HCT116 (cell line): ENCODE results near the gene OR13G1. TPM values are rescaled to one million over a fixed set of nuclear protein-coding genes. Genes with fewer than 3 reads are reported as not detected.

ENCODE experiments used
- ATAC-seq: fragments of 200-7000 bp; cut with Tn5 transposase; 2 replicates; pipeline ENCODE4 v1.9.1; 2020; ENCODE audit warnings: mild to moderate bottlenecking, moderate library complexity
- BruUV-seq: library from RNA; stranded (reverse); fragments of 400-500 nt; replicated peaks from 2 replicates; lab custom pipeline; 2021; lab: Mats Ljungman, UMichigan
- CTCF ChIA-PET: fragments of 300-600 bp; sonication (Branson Sonifier 250); formaldehyde crosslinking; loops from one replicate; lab custom pipeline; 2021; ENCODE audit warnings: antibody characterized with exemption; lab: Charles Lee
- POLR2A ChIA-PET: fragments of 300-600, 350-600 bp; sonication (Branson Sonifier 250); formaldehyde crosslinking; loops from one replicate; lab custom pipeline; 2021; ENCODE audit warnings: antibody characterized with exemption; lab: Charles Lee
- RAD21 ChIA-PET, 2 experiments: fragments of 300-600 bp; sonication (Branson Sonifier 250); formaldehyde crosslinking; loops; one replicate each; lab custom pipeline; 2023; ENCODE audit warnings: low total read pairs in 2 of 2; ENCODE audit not compliant: uncharacterized antibody in 2 of 2, unreplicated experiment in 2 of 2, low non-redundant PET in 1 of 2; lab: Charles Lee
- DNase-seq: peaks from one replicate; pipeline ENCODE4 v3.0.0-alpha.2; 2010; ENCODE audit warnings: low read depth, low spot score
- H2AFZ ChIP-seq: fragments of 200-600 bp; shearing (Covaris generic), sonication (generic); 2 replicates; pipeline ENCODE4 v1.6.1; 2017; ENCODE audit warnings: low read depth, mixed run types, mixed read lengths, antibody characterized with exemption, low read length; ENCODE audit not compliant: poor library complexity, severe bottlenecking
- H3K27ac ChIP-seq: 2 replicates; pipeline ENCODE4 v1.5.1; 2012; ENCODE audit warnings: low read depth, low read length
- H3K27me3 ChIP-seq: fragments of 200-600 bp; sonication (generic); 2 replicates; pipeline ENCODE4 v1.6.1; 2016; ENCODE audit warnings: mixed run types, low read length, mixed read lengths; ENCODE audit not compliant: insufficient read depth
- H3K36me3 ChIP-seq, 2 experiments: fragments of 200-500 bp in 1 of 2; fragments of 200-600 bp in 1 of 2; sonication (Bioruptor generic) in 1 of 2; sonication (generic) in 1 of 2; 2 replicates each; pipeline versions ENCODE4 v1.5.1 to v1.6.1; 2014 to 2016; ENCODE audit warnings: low read length in 2 of 2, inconsistent platforms in 1 of 2, mixed read lengths in 1 of 2, mixed run types in 1 of 2; ENCODE audit not compliant: insufficient read depth in 2 of 2, control insufficient read depth in 1 of 2
- H3K4me1 ChIP-seq, 2 experiments: fragments of 200-600 bp in 1 of 2; sonication (generic) in 1 of 2; 2 replicates each; pipeline versions ENCODE4 v1.5.1 to v1.6.1; 2012 to 2017; ENCODE audit warnings: low read length in 2 of 2, inconsistent platforms in 1 of 2, mild to moderate bottlenecking in 1 of 2, mixed read lengths in 1 of 2, mixed run types in 1 of 2, moderate library complexity in 1 of 2; ENCODE audit not compliant: insufficient read depth in 2 of 2, control insufficient read depth in 1 of 2
- H3K4me2 ChIP-seq: fragments of 200-600 bp; sonication (generic); 2 replicates; pipeline ENCODE4 v1.6.1; 2017; ENCODE audit warnings: mixed run types, low read length, mixed read lengths
- H3K4me3 ChIP-seq, 2 experiments: fragments of 200-600 bp in 1 of 2; sonication (generic) in 1 of 2; replicated peaks in 1 of 2; 2 replicates each; pipeline ENCODE4 v1.5.1; 2011 to 2016; ENCODE audit warnings: low read length in 2 of 2, control low read depth in 1 of 2, low read depth in 1 of 2, mild to moderate bottlenecking in 1 of 2, mixed read lengths in 1 of 2, mixed run types in 1 of 2
- H3K79me2 ChIP-seq: fragments of 200-600 bp; sonication (generic); 2 replicates; pipeline ENCODE4 v1.6.1; 2017; ENCODE audit warnings: mild to moderate bottlenecking, mixed run types, low read length, moderate library complexity, mixed read lengths; ENCODE audit not compliant: insufficient read depth
- H3K9ac ChIP-seq: fragments of 200-600 bp; sonication (generic); 2 replicates; pipeline ENCODE4 v1.6.1; 2016; ENCODE audit warnings: low read length, mixed read lengths
- H3K9me2 ChIP-seq: fragments of 200-600 bp; sonication (generic), shearing (Covaris generic); 2 replicates; pipeline ENCODE4 v1.6.1; 2017; ENCODE audit warnings: mixed run types, mild to moderate bottlenecking, moderate library complexity; ENCODE audit not compliant: insufficient read depth
- H3K9me3 ChIP-seq, 2 experiments: fragments of 200-500 bp in 1 of 2; fragments of 200-600 bp in 1 of 2; sonication (Bioruptor generic) in 1 of 2; sonication (generic) in 1 of 2; 2 replicates each; pipeline ENCODE4 v1.6.1; 2014 to 2017; ENCODE audit warnings: low read length in 2 of 2, mixed read lengths in 2 of 2, inconsistent platforms in 1 of 2, low read depth in 1 of 2, mild to moderate bottlenecking in 1 of 2, mixed run types in 1 of 2, moderate library complexity in 1 of 2; ENCODE audit not compliant: control insufficient read depth in 1 of 2, insufficient read depth in 1 of 2
- H4K20me1 ChIP-seq: fragments of 200-600 bp; sonication (generic), shearing (Covaris generic); 2 replicates; pipeline ENCODE4 v1.6.1; 2017; ENCODE audit warnings: mixed run types, mild to moderate bottlenecking, moderate library complexity; ENCODE audit not compliant: insufficient read depth
- ATF3 ChIP-seq: IDR thresholded peaks from 2 replicates; pipeline ENCODE4 v1.6.1; 2012
- EGR1 ChIP-seq: IDR thresholded peaks from 2 replicates; pipeline ENCODE4 v1.6.1; 2012; ENCODE audit warnings: low read depth
- JUND ChIP-seq: IDR thresholded peaks from 2 replicates; pipeline ENCODE4 v1.6.1; 2012
- RAD21 ChIP-seq: IDR thresholded peaks from 2 replicates; pipeline ENCODE4 v1.6.1; 2012; ENCODE audit warnings: low read depth, mild to moderate bottlenecking
- REST ChIP-seq: IDR thresholded peaks from 2 replicates; pipeline ENCODE4 v1.6.1; 2012; ENCODE audit warnings: low read depth
- SIN3A ChIP-seq: IDR thresholded peaks from 2 replicates; pipeline ENCODE4 v1.6.1; 2012; ENCODE audit warnings: low read depth
- SP1 ChIP-seq: IDR thresholded peaks from 2 replicates; pipeline ENCODE4 v1.6.1; 2012; ENCODE audit warnings: low read depth
- TCF7L2 ChIP-seq: IDR thresholded peaks from 2 replicates; pipeline ENCODE4 v1.7.0; 2011; ENCODE audit warnings: borderline replicate concordance, inconsistent platforms; ENCODE audit not compliant: insufficient read depth, insufficient read length; ENCODE audit errors: extremely low read depth
- YY1 ChIP-seq: IDR thresholded peaks from 2 replicates; pipeline ENCODE4 v1.6.1; 2011; ENCODE audit warnings: low read length, low read depth, moderate library complexity, mild to moderate bottlenecking; ENCODE audit not compliant: insufficient replicate concordance; ENCODE audit errors: extremely low read depth
- ZBTB33 ChIP-seq: IDR thresholded peaks from 2 replicates; pipeline ENCODE4 v1.6.1; 2011; ENCODE audit warnings: mild to moderate bottlenecking, low read length, moderate library complexity; ENCODE audit not compliant: insufficient replicate concordance; ENCODE audit errors: extremely low read depth
- intact Hi-C: fragments of 100-400 bp; cut with micrococcal nuclease; formaldehyde crosslinking; loops from 2 replicates; pipeline ENCODE4 v1.10.0; 2022
- total RNA-seq: library from RNA; stranded (reverse); gene quantifications from one replicate; pipeline ENCODE4 v1.2.1, GENCODE V29; 2021; ENCODE audit not compliant: unreplicated experiment

OR13G1 gene
- total RNA-seq, 1 experiment from 2014 or later, result not detected

GRCh38 chr1:247716546-247716945, 37.0 kb upstream of the OR13G1 start, which contains the start of gene OR6F1:
Gene OR6F1 (minus strand): TSS chr1:247716646. CDS start chr1:247712755, 3,891 bp downstream.
- ChIA-PET POLR2A (no interaction called here), CTCF (no interaction called here), RAD21 (interaction anchor here in 1 of 2 experiments (0.7 kb wide), 1 partner anchor 274 kb away, joined by 3 read pairs; no protein-coding TSS in a partner anchor)
- no peak for TF ChIP-seq YY1
- no peak for TF ChIP-seq JUND
- TF ChIP-seq SP1, result no peak
- no peak for TF ChIP-seq EGR1
- TF ChIP-seq REST, result no peak
- TF ChIP-seq ATF3, result no peak
- no peak for TF ChIP-seq ZBTB33
- no peak for TF ChIP-seq SIN3A
- TF ChIP-seq TCF7L2, result no peak
- no peak for TF ChIP-seq RAD21
- H3K27me3 ChIP-seq, result no peaks in the 10 kb centered on the region
- no peaks in the 10 kb centered on the region for H4K20me1 ChIP-seq
- H3K4me1 ChIP-seq, result no peaks in the 10 kb centered on the region
- H3K9ac ChIP-seq, result no peak within 1 kb of the TSS
- H3K4me3 ChIP-seq, result no peak within 1 kb of the TSS
- no peak within 1 kb of the TSS for H3K4me2 ChIP-seq
- no peak within 1 kb of the TSS for H2AFZ ChIP-seq
- DNase-seq, result no peak
- H3K9me2 ChIP-seq, result no peaks in the 10 kb centered on the region
- peaks cover 8 to 14% of the 10 kb centered on the region in 2 experiments; a peak in 2 of 4 replicates for H3K9me3 ChIP-seq
- no TSS peak for BruUV-seq
- no peaks in the 10 kb centered on the region for H3K36me3 ChIP-seq
- intact Hi-C loops, result no loop called here
- no peaks in the 10 kb centered on the region for H3K79me2 ChIP-seq
- no peak for ATAC-seq
- no peak within 1 kb of the TSS for H3K27ac ChIP-seq
